Omental fat pad (tissue), 4 donors: ENCODE results near the gene AKAP6. TPM values are rescaled to one million over a fixed set of nuclear protein-coding genes. Genes with fewer than 3 reads are reported as not detected.

Experiments used
- ATAC-seq: fragments of 150-250 bp; one replicate; pipeline ENCODE4 v1.9.1; 2016; ENCODE audit warnings: mild to moderate bottlenecking, moderate library complexity; ENCODE audit not compliant: low FRiP score
- DNase-seq: peaks from one replicate; pipeline ENCODE4 v3.0.0-alpha.2; 2019; ENCODE audit warnings: low spot score
- total RNA-seq, 4 donors: library from RNA; depleted of rRNA; stranded (reverse); fragments of >200 nt; gene quantifications; one replicate each; pipeline ENCODE4 v1.1.0, GENCODE V29; 2016
- TF ChIP-seq, protein P1 (sequence below), 3 donors: fragments of 450-650 bp; IDR thresholded peaks; one replicate each; pipeline ENCODE4 v1.5.1; 2016 to 2017; ENCODE audit warnings: antibody characterized with exemption in 3 of 3, mild to moderate bottlenecking in 3 of 3, moderate library complexity in 2 of 3

Gene AKAP6
- total RNA-seq, 4 donors from 2014 or later, result 3.3 to 8.7 (median 5.2) TPM

DNA sequence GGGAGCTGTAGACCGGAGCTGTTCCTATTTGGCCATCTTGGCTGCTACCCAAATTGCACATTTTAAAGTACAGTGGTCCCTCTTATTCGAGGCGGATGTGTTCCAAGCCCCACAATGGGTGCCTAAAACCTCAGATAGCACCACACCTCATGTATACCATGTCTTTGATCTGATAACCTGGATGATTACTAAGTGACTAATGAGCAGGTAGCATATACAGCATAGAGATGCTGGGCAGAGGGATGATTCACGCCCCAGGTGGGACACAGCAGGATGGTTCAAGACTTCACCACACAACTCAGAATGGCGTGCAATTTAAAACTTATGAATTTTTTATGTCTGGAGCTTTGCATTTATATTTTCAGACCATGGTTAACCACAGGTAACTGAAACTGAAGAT is 255.0 kb downstream of the AKAP6 start:
- TF ChIP-seq, protein P1, sequence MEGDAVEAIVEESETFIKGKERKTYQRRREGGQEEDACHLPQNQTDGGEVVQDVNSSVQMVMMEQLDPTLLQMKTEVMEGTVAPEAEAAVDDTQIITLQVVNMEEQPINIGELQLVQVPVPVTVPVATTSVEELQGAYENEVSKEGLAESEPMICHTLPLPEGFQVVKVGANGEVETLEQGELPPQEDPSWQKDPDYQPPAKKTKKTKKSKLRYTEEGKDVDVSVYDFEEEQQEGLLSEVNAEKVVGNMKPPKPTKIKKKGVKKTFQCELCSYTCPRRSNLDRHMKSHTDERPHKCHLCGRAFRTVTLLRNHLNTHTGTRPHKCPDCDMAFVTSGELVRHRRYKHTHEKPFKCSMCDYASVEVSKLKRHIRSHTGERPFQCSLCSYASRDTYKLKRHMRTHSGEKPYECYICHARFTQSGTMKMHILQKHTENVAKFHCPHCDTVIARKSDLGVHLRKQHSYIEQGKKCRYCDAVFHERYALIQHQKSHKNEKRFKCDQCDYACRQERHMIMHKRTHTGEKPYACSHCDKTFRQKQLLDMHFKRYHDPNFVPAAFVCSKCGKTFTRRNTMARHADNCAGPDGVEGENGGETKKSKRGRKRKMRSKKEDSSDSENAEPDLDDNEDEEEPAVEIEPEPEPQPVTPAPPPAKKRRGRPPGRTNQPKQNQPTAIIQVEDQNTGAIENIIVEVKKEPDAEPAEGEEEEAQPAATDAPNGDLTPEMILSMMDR (IDR thresholded peaks at IDR 0.05), result no peak
- ATAC-seq (no peak), DNase-seq (no peak)

DNA sequence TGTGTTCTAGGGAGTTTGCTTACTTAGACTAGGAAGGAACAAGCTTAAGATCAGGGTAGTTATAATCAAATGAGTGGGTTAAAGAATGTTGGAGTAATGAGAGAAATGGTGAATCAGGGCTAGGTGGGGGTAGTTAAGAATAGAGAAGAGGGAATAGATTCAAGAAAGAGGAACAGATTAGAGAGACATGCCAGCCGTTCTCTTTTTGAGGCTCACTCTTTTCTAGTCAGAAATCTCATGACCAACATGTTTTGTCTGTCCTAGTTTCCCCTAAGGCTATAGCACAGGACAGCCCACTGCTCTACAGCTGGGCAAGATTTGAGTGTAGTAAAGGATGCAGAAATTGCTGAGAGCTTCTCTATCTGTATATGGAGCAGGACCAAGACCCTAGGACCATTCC is 258.4 kb downstream of the AKAP6 start:
- TF ChIP-seq, protein P1 (IDR thresholded peaks at IDR 0.05), result no peak
- ATAC-seq, result no peak

DNA sequence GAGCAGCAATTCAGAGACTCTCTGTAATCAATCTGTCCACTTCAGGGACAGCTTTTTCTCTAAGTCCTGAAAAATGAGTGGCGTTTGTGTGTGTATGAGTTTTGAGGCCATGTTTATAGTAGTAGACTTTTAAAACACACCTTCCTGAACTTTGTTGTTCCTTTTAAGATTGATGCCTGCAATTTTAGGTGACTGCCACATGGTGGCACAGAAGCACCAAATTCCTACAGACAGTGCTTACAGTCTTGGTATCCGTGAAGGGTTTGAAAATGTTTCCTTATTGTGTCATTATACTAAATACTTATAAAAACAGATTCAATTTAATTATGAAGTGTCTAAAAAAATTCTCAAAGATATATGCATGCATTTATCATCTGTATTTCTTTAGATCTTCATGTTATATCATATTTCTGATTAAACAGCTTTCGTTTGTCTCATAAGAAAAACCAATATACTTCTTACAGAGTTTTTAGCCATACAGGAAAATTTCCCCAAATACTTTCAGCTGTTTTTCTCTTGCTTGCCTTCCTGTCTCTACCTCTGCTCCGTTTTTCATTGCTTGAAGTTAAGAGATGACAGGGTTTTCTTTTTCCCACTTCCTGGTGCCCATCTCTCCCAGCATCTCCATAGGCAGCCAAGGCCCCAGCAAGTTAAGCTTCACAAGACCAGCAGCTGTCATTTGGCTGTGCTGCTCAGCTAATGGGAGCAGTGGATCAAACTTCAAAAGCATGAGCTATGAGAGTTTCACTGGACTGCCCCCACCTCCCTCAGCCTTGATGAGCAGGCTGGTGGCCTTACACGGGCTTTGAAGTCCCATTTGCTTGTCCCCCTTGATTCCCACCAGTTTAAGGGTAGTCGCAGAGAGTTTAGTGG is 259.6 kb downstream of the AKAP6 start:
- ATAC-seq, result no peak
- no peak for DNase-seq
- TF ChIP-seq, protein P1 (IDR thresholded peaks at IDR 0.05), result no peak

More for the DNA sequence above, 258.4 kb downstream of the AKAP6 start:
- no peak for DNase-seq

DNA sequence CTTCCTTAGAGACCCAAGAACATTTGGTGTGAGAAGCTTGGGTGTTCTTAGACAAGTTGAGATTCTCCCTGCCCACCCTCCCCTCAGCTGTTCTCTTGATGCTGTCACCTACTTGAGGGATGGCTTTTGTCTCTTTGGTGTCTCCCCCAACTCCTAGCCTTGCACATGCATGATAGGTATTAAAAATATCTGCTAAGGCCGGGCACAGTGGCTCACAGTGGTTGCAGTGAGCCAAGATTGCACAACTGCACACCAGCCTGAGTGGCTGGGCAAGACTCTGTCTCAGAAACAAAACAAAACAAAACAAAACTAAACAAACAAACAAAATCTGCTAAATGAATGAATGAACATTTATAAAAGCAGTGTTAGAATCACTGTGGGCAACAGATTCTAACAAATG is 261.1 kb downstream of the AKAP6 start:
- DNase-seq (no peak), ATAC-seq (no peak)
- TF ChIP-seq, protein P1 (IDR thresholded peaks at IDR 0.05), result no peak

DNA sequence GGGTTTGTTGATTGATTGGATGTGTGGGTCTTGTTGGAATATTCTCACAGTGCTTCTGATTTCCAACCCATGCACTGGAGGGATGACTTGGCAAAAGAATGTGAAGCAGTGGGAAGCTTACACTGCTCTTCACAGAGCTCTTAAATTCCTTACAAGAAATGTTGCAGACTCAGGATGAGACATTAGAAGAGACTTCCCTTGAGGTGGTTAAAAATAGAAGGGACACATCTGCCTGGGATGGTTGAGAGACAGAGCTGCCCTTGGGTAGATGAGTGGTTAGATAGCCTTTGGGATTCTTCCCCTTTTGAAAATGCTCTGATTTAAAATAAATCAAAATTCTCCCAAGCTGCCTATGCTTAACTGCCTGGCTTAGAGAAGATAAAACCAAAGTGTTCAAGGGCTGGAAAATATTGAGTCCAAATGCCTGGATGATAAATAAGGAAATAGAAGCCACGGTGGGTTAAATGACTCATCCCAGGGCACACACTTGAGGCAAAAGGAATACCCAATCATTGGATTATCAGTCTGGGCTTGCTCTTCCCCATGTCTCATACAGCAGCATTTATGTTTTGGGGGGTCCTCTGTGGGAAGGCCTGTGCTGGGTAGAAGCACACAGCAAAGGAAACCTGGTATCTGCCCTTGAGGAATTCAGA is 264.3 kb downstream of the AKAP6 start:
- ATAC-seq (peak; percentile 49), DNase-seq (no peak)
- TF ChIP-seq, protein P1 (IDR thresholded peaks at IDR 0.05), result no peak

DNA sequence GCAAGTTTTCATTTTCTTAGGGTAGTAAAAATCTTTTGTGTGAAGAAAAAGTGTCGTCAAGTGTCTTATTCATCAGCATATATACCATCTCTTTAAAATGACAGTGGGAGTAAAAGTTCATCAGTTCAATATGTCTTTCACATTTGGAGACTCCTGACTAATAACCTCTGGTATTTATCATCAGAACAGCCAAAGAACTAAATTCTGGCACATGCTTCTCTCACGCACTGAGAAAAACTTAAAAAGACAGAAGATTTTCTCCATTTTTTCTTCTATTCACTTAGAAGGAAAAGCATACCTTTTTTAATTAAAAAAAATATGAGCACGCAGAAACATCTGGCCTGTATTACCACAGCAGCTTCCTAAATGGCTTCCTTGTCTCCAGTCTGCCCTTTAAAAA is 265.7 kb downstream of the AKAP6 start:
- peak; percentile 80 for ATAC-seq
- DNase-seq, result no peak
- TF ChIP-seq, protein P1 (IDR thresholded peaks at IDR 0.05), result no peak
